ENCODE data around the gene AKAP13. TPM values are rescaled to one million over a fixed set of nuclear protein-coding genes. Genes with fewer than 3 reads are reported as not detected.
"Not testable (repeated sequence)": the region's sequence is repeated elsewhere in the genome, so short reads cannot be mapped to it uniquely, and the experiment has no call there.

AKAP13 gene
- polyA plus RNA-seq, 4 donors = 71.3 to 100 (median 83.7) TPM

- DNase-seq (ENCODE audit: low read depth in 4 of 4, low spot score in 2 of 4) = no peak
Measured at GRCh38 chr15:85430406-85431204, 50.2 kb downstream of the AKAP13 start.

- DNase-seq (ENCODE audit: low read depth in 4 of 4, low spot score in 2 of 4) = no peak
Measured at GRCh38 chr15:85439996-85440395, 59.6 kb downstream of the AKAP13 start.

GRCh38 chr15:85440451-85440850 lies 60.0 kb downstream of the AKAP13 start:
- DNase-seq (ENCODE audit: low read depth in 4 of 4, low spot score in 2 of 4) = no peak

GRCh38 chr15:85441854-85442253 lies 61.5 kb downstream of the AKAP13 start:
- not testable (repeated sequence) for DNase-seq (ENCODE audit: low read depth in 4 of 4, low spot score in 2 of 4)

- DNase-seq (ENCODE audit: low read depth in 4 of 4, low spot score in 2 of 4) = no peak
Measured at GRCh38 chr15:85443046-85443445, 62.6 kb downstream of the AKAP13 start.

- peak in 1 of 4 donors; percentile 39 for DNase-seq (ENCODE audit: low read depth in 4 of 4, low spot score in 2 of 4)
Measured at GRCh38 chr15:85443593-85444087, 63.2 kb downstream of the AKAP13 start.

- no peak for DNase-seq (ENCODE audit: low read depth in 4 of 4, low spot score in 2 of 4)
Measured at GRCh38 chr15:85444122-85444745, 63.8 kb downstream of the AKAP13 start.

- DNase-seq (ENCODE audit: low read depth in 4 of 4, low spot score in 2 of 4) = no peak
Measured at GRCh38 chr15:85445361-85445760, 65.0 kb downstream of the AKAP13 start.

- DNase-seq (ENCODE audit: low read depth in 4 of 4, low spot score in 2 of 4) = no peak
Measured at GRCh38 chr15:85451099-85451700, 70.8 kb downstream of the AKAP13 start.

- no peak for DNase-seq (ENCODE audit: low read depth in 4 of 4, low spot score in 2 of 4)
Measured at GRCh38 chr15:85452436-85452835, 72.0 kb downstream of the AKAP13 start.

GRCh38 chr15:85453144-85453872 lies 72.9 kb downstream of the AKAP13 start:
- DNase-seq (ENCODE audit: low read depth in 4 of 4, low spot score in 2 of 4) = no peak

GRCh38 chr15:85454403-85454802 lies 74.0 kb downstream of the AKAP13 start:
- DNase-seq (ENCODE audit: low read depth in 4 of 4, low spot score in 2 of 4) = no peak

GRCh38 chr15:85455891-85456290 lies 75.5 kb downstream of the AKAP13 start:
- no peak for DNase-seq (ENCODE audit: low read depth in 4 of 4, low spot score in 2 of 4)

- DNase-seq (ENCODE audit: low read depth in 4 of 4, low spot score in 2 of 4) = no peak
Measured at GRCh38 chr15:85456798-85457197, 76.4 kb downstream of the AKAP13 start.

GRCh38 chr15:85457392-85457968 lies 77.1 kb downstream of the AKAP13 start:
- no peak for DNase-seq (ENCODE audit: low read depth in 4 of 4, low spot score in 2 of 4)

- no peak for DNase-seq (ENCODE audit: low read depth in 4 of 4, low spot score in 2 of 4)
Measured at GRCh38 chr15:85458764-85459163, 78.4 kb downstream of the AKAP13 start.

- DNase-seq (ENCODE audit: low read depth in 4 of 4, low spot score in 2 of 4) = no peak
Measured at GRCh38 chr15:85462029-85462428, 81.6 kb downstream of the AKAP13 start.

GRCh38 chr15:85463276-85463892 lies 83.0 kb downstream of the AKAP13 start:
- no peak for DNase-seq (ENCODE audit: low read depth in 4 of 4, low spot score in 2 of 4)

- no peak for DNase-seq (ENCODE audit: low read depth in 4 of 4, low spot score in 2 of 4)
Measured at GRCh38 chr15:85463976-85464375, 83.6 kb downstream of the AKAP13 start.

GRCh38 chr15:85464471-85464870 lies 84.1 kb downstream of the AKAP13 start:
- DNase-seq (ENCODE audit: low read depth in 4 of 4, low spot score in 2 of 4) = no peak
